LHCN-M2 (cell line): ENCODE results near the gene SRRM5. TPM values are rescaled to one million over a fixed set of nuclear protein-coding genes. Genes with fewer than 3 reads are reported as not detected.

Experiments used
- total RNA-seq: library from RNA; depleted of rRNA; stranded (reverse); fragments of >200 nt; gene quantifications from 2 replicates; pipeline ENCODE4 v1.2.3, GENCODE V29; 2014; rRNA removed

The SRRM5 gene
- total RNA-seq, 1 experiment from 2014 or later, result 0.11 TPM

Other genes with a start within 250 kb of the SRRM5 start
- not detected in 2 replicates for gene TEX101, start 197.2 kb upstream of the SRRM5 start, total RNA-seq
- 0.17 TPM in 1 of 2 replicates, not detected in the other for gene LYPD3, start 146.5 kb upstream of the SRRM5 start, total RNA-seq
- 7.9 and 10.0 TPM in 2 replicates for gene PHLDB3, start 107.3 kb upstream of the SRRM5 start, total RNA-seq
- gene ETHE1, start 84.9 kb upstream of the SRRM5 start, total RNA-seq, result 40.0 and 40.8 TPM in 2 replicates
- gene ZNF575, start 78.9 kb upstream of the SRRM5 start, total RNA-seq, result 1.5 TPM in 1 of 2 replicates, not detected in the other
- gene XRCC1, start 36.6 kb upstream of the SRRM5 start, total RNA-seq, result 46.6 and 46.8 TPM in 2 replicates
- 0.29 TPM in 1 of 2 replicates, not detected in the other for gene PINLYP, start 36.3 kb upstream of the SRRM5 start, total RNA-seq
- 20.1 and 23.2 TPM in 2 replicates for gene IRGQ, start 16.0 kb upstream of the SRRM5 start, total RNA-seq
- gene ZNF576, start 15.5 kb upstream of the SRRM5 start, total RNA-seq, result 18.3 and 20.3 TPM in 2 replicates
- 56.8 and 58.4 TPM in 2 replicates for gene ZNF428, start 7.5 kb downstream of the SRRM5 start, total RNA-seq
- 0.69 TPM in 1 of 2 replicates, not detected in the other for gene CADM4, start 27.8 kb downstream of the SRRM5 start, total RNA-seq
- gene PLAUR, start 58.1 kb downstream of the SRRM5 start, total RNA-seq, result 128 and 170 TPM in 2 replicates
- gene IRGC, start 104.0 kb downstream of the SRRM5 start, total RNA-seq, result not detected in 2 replicates
- 17.3 and 18.9 TPM in 2 replicates for gene SMG9, start 142.9 kb downstream of the SRRM5 start, total RNA-seq
- gene KCNN4, start 168.9 kb downstream of the SRRM5 start, total RNA-seq, result 1.0 and 2.1 TPM in 2 replicates
- not detected in 2 replicates for gene LYPD5, start 190.4 kb downstream of the SRRM5 start, total RNA-seq
- gene ZNF283, start 215.2 kb downstream of the SRRM5 start, total RNA-seq, result 8.2 and 9.6 TPM in 2 replicates